Measurements from ENCODE around the gene PAPPA2. TPM values are rescaled to one million over a fixed set of nuclear protein-coding genes. Genes with fewer than 3 reads are reported as not detected.

PAPPA2 gene
- total RNA-seq, 4 donors from 2014 or later, result 0.07 to 0.97 (median 0.14) TPM

DNA sequence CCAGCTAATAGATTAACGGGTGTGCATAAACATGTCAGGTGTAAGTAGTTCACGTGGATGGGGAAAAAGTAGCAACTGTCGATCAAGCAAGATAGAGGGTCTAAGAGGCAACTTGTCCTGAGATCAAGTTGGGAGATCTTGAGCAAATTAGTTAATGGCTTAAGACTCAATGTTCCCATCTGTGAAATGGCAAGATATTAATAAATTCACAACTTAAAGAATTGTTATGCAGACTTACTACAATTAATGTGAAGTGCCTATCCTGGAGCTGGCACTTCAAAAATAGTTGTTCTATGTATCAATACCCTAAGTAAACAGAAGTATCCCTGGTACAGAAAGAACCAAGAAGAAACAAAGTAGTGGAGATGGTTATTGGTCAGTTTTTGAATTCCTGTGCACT, 389.1 kb downstream of the PAPPA2 start:
- intact Hi-C loops (cut with DNase I; ENCODE audit: low total_unique reads), result no loop called here
- TF ChIP-seq, protein P1, sequence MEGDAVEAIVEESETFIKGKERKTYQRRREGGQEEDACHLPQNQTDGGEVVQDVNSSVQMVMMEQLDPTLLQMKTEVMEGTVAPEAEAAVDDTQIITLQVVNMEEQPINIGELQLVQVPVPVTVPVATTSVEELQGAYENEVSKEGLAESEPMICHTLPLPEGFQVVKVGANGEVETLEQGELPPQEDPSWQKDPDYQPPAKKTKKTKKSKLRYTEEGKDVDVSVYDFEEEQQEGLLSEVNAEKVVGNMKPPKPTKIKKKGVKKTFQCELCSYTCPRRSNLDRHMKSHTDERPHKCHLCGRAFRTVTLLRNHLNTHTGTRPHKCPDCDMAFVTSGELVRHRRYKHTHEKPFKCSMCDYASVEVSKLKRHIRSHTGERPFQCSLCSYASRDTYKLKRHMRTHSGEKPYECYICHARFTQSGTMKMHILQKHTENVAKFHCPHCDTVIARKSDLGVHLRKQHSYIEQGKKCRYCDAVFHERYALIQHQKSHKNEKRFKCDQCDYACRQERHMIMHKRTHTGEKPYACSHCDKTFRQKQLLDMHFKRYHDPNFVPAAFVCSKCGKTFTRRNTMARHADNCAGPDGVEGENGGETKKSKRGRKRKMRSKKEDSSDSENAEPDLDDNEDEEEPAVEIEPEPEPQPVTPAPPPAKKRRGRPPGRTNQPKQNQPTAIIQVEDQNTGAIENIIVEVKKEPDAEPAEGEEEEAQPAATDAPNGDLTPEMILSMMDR (IDR thresholded peaks at IDR 0.05), result no peak
- TF ChIP-seq POLR2A (IDR thresholded peaks at IDR 0.05), result no peak
- 93% methylated on average over 3 of the region's 3 CpGs for WGBS, 2 donors
- no peak for DNase-seq (ENCODE audit: low spot score in 2 of 2)
- no peak overlapping the region for H3K4me3 ChIP-seq (ENCODE audit: low read depth, poor library complexity, severe bottlenecking)

DNA sequence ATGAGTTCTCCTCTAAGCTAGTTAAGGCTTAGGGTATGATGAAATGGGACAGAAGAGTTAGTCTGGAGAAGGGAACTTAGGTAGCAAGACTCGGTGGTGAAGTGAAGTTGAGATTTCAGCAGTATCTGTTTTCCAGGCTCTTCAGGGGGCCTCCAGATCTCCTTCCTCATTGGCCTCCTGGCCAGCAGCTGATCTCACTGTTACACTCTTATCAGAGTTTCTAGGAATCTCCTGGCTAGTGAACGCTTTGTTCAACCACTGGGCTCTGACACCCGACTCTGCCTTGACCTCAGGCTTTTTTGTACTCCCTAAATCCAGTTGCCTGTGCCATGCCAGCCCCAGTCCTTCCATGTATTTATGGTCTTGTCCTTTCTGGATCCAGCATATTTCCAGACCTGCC, 390.5 kb downstream of the PAPPA2 start:
- intact Hi-C loops (cut with DNase I; ENCODE audit: low total_unique reads), result no loop called here
- no peak overlapping the region for H3K4me3 ChIP-seq (ENCODE audit: low read depth, poor library complexity, severe bottlenecking)
- TF ChIP-seq POLR2A (IDR thresholded peaks at IDR 0.05), result no peak
- TF ChIP-seq, protein P1 (IDR thresholded peaks at IDR 0.05), result no peak
- WGBS, 2 donors, result 80 to 86% methylated on average over 3 of the region's 3 CpGs
- DNase-seq (ENCODE audit: low spot score in 2 of 2), result no peak

DNA sequence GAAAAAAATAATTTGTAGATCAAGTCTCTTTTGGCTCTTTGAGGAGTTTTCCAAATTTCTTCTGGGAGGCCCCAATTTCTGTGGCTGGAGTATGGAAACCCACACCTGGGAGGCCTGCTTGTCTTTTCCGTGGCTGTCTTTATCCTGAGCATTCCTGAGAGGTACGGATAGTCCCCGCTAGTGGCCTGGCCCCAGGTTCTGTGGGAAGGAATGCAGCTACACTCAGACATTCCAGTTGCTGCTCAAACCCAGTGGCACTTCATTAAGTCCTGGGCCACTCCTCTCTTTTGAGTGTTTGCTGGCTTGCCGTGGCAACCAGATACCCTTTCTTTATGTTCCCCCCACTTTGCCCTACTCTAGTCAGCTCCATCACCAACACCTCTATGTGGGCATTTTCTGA, 391.1 kb downstream of the PAPPA2 start:
- no peak for DNase-seq (ENCODE audit: low spot score in 2 of 2)
- H3K4me3 ChIP-seq (ENCODE audit: low read depth, poor library complexity, severe bottlenecking), result no peak overlapping the region
- intact Hi-C loops (cut with DNase I; ENCODE audit: low total_unique reads), result no loop called here
- WGBS, 2 donors, result 86 to 94% methylated on average over 4 of the region's 4 CpGs
- TF ChIP-seq, protein P1 (IDR thresholded peaks at IDR 0.05), result no peak
- TF ChIP-seq POLR2A (IDR thresholded peaks at IDR 0.05), result no peak

DNA sequence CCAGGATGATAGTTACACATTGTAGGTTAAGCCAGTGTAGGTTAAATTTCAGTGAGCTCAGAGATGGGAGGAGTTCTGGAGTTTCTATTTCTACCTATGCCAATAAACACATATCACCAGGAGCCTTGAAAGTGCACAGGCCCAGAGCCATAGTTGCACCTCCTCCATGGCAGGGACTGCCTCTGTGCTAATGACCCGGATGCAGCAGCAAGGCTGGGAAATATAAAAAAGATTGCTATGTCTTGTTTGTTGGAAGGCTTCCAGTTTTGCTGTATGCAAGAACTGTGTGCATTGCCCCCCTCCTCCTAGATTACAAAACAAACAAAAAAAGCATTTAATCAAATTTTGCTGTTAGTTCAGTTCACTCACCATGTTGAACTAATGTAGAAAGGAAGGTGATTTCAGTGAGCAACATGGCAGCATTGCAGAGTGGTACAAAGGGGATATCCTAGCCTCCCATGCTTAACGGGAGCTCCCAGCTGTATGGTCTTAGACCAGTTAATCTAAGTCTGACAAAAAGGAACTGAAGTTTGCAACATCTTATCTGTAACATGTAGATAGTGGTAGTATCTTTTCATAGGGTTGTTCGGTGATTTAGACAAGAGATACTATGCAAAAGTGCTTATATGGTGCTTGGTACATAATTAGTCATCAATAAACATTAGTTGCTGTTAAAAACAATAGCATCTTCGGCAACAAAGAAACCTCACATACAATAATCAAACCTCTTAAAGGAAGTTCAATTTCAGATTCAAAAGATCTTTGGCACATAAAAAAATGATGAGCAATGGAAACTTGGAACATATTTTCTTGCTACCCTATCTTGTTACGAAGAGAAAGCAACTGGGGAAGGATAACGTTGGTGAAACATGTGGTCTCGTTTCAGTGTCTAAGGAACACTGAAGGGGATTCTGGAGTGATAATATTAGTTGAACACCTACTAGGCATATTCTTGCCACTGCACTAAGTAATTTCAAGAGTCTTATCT, 392.1 kb downstream of the PAPPA2 start:
- no peak for DNase-seq (ENCODE audit: low spot score in 2 of 2)
- intact Hi-C loops (cut with DNase I; ENCODE audit: low total_unique reads), result no loop called here
- no peak for TF ChIP-seq POLR2A (IDR thresholded peaks at IDR 0.05)
- TF ChIP-seq, protein P1 (IDR thresholded peaks at IDR 0.05), result no peak
- WGBS, 2 donors, result 71 to 82% methylated on average over 7 of the region's 7 CpGs
- no peak overlapping the region for H3K4me3 ChIP-seq (ENCODE audit: low read depth, poor library complexity, severe bottlenecking)

DNA sequence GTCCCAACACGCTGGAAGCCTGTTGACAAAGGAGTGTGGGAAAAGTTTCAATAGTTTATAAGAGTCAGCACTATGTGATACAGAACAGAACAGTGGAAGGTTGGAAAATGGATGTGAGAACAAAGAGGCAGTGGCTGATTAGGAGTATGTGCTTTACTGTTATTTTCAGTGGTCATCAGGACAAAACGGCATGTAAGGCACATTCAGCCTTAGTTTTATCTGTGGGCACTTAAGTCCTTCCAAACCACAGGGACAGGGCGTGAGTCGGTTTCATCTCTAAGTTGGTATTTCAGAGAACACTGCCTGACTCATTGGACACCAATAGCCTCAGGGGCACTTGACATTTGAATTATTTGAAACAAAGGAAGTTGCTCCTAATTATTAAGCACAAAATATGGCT, 394.7 kb downstream of the PAPPA2 start:
- intact Hi-C loops (cut with DNase I; ENCODE audit: low total_unique reads), result no loop called here
- TF ChIP-seq POLR2A (IDR thresholded peaks at IDR 0.05), result no peak
- TF ChIP-seq, protein P1 (IDR thresholded peaks at IDR 0.05), result no peak
- 45 to 52% methylated on average over 4 of the region's 4 CpGs for WGBS, 2 donors
- no peak overlapping the region for H3K4me3 ChIP-seq (ENCODE audit: low read depth, poor library complexity, severe bottlenecking)
- DNase-seq (ENCODE audit: low spot score in 2 of 2), result no peak

All from lower leg skin (tissue), 4 donors.